Dermis blood vessel endothelial cell (primary cell): ENCODE results near the gene INIP. TPM values are rescaled to one million over a fixed set of nuclear protein-coding genes. Genes with fewer than 3 reads are reported as not detected.

ENCODE experiments used
- DNase-seq: peaks from one replicate; pipeline ENCODE4 v3.0.0; 2010
- total RNA-seq: library from RNA; depleted of rRNA; stranded (reverse); fragments of >200 nt; gene quantifications from 2 replicates; pipeline ENCODE4 v1.2.3, GENCODE V29; 2014

The INIP gene
- 25.5 and 26.5 TPM in 2 replicates for total RNA-seq

GRCh38 chr9:112717661-112718331 lies at the start of gene INIP:
Gene INIP (minus strand): TSS chr9:112718117. CDS start chr9:112716485, 1,632 bp downstream.
- DNase-seq = peak; percentile 97

DNA sequence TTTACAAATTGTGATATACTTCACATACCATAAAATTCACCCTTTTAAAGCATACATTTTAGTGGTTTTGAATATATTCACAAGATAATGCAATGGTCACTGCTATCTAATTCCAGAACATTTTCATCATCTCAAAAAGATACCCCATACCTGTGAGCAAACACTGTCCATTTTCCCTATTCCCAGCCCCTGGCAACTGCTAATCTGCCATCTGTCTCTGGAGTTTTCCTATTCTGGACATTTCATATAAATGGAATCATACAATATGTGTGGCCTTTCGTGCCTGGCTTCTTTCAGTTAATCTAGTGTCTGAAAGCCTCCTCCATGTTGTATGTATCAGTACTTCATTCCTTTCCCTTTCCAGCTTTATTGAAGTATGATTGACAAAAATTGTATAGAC lies 47.4 kb upstream of the INIP start:
- DNase-seq = no peak

- DNase-seq = no peak
These were observed 46.9 kb upstream of the INIP start for GRCh38 chr9:112764837-112765236.

GRCh38 chr9:112764344-112764743 lies 46.4 kb upstream of the INIP start:
- no peak for DNase-seq

- DNase-seq = no peak
These were observed 45.0 kb upstream of the INIP start for GRCh38 chr9:112762726-112763518.

GRCh38 chr9:112761912-112762655 lies 44.2 kb upstream of the INIP start:
- DNase-seq = no peak

DNA sequence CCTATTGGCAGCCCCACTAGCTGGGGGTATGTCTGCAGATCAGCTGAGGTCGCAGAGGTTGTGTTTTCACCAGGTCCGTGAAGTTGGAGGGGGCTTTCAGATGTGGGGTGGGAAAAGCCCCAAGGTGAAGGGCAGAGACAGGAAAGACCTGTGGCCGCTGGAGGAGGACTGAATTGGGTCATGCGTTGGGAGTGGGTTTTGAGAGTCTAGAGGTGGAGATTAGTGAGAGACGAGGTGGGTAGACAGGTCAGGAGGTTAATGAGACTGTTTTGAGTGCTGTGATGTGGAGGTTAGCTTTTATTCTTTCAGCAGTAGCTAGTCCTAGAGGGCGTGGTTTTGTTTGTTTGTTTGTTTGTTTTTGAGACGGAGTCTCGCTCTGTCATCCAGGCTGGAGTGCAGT lies 42.9 kb upstream of the INIP start:
- no peak for DNase-seq

DNA sequence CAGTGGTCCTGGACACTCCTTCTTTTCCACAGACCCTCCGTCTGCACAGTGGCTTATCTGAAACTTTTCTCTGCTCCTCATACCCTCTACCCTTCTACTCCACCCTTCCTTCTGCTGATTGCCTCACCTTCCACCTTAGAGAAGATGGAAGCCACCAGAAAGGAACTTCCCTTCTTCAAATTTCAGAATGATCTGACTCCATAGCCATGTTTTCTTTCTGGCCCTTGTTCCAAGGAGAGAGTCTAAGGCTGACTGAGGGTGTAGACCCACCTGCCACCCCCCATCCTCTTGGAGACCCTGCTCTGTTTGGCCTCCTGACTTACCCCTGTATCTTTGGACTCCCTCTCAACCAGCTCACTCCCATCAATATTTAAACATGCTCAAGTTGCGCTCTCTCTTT lies 40.0 kb upstream of the INIP start:
- no peak for DNase-seq

- DNase-seq = no peak
These were observed 39.5 kb upstream of the INIP start for GRCh38 chr9:112757282-112757883.

DNA sequence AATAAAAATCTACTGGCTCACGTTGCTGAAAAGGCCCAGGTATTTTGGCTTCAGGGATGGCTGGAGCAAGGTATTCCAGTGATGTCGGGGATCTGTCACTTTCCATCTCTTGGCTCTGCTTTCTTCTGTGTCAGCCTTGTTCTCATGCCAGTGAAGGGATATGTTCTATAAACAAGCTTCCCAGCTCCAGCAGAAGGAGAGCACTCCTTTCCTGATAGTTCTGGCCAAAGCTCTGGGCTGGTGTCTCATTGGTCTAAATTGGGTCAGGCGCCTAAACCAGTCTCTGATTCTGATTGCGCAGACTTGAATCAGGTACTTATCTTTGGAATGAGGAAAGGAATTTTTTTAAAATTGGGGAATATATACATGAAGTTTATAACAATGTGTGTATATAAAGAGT lies 37.8 kb upstream of the INIP start:
- no peak for DNase-seq

GRCh38 chr9:112755016-112755427 lies 37.1 kb upstream of the INIP start:
- DNase-seq = no peak

DNA sequence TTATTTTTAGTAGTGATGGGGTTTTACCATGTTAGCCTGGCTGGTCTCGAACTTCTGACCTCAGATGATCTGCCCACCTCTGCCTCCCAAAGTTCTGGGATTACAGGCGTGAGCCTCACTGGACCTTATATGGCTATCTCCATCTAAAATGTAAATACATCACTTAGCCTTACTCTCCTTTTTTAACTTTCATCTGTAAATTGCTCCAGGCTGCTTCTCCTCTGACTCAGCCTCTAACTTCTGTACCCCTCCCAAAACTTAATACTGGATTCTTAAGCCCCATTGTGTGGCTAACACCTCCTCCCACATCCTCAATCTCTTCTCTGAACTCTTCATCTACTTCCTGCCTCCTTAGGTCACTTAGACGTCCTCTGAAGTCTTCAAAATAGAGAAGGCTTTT lies 36.7 kb upstream of the INIP start:
- DNase-seq = no peak

DNA sequence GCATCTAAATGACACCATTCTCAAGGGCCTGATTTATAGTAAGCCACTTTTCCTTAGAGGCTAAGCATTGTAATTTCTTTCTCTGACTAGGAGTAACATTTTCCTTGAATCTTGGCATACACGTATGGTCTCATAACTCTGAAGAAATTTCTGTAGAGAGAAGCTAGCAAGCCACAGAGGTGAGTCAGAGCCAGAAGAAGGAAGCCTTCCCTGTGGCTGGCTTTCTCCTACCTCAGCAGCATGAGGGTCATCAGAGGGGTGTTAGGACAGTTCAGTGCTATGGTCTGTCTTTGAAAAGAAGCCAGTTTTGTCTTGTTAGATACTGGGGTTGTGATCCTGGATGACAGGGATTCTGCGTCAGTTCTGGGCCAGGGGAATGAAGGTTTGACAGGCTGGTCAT lies 35.8 kb upstream of the INIP start:
- peak; percentile 12 for DNase-seq

GRCh38 chr9:112752334-112753125 lies 34.6 kb upstream of the INIP start:
- no peak for DNase-seq

GRCh38 chr9:112751056-112751795 lies 33.3 kb upstream of the INIP start:
- DNase-seq = peak; percentile 56

DNA sequence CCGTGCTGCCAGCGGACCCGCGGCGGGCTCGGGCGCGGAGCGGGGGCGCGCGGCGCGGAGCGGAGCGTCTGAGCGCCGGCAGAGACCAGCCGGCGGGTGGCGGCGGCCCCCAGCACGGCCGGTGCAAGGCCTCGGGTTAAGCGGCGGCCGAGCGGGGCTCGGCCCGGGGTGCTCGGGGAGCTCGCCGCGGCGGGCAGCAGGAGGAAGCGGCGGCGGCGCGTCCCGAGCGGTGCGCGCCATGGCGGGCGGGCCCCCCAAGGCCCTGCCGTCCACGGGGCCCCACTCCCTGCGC lies 32.8 kb upstream of the INIP start:
- no peak for DNase-seq

- DNase-seq = peak; percentile 76
These were observed 32.3 kb upstream of the INIP start, which contains the start of gene SNX30 for GRCh38 chr9:112750016-112750763. Gene SNX30 (plus strand): TSS chr9:112750760. CDS start chr9:112751002, 242 bp downstream.

- DNase-seq = no peak
These were observed 29.2 kb upstream of the INIP start for GRCh38 chr9:112747094-112747493.

- DNase-seq = no peak
These were observed 26.3 kb upstream of the INIP start for GRCh38 chr9:112744177-112744576.

DNA sequence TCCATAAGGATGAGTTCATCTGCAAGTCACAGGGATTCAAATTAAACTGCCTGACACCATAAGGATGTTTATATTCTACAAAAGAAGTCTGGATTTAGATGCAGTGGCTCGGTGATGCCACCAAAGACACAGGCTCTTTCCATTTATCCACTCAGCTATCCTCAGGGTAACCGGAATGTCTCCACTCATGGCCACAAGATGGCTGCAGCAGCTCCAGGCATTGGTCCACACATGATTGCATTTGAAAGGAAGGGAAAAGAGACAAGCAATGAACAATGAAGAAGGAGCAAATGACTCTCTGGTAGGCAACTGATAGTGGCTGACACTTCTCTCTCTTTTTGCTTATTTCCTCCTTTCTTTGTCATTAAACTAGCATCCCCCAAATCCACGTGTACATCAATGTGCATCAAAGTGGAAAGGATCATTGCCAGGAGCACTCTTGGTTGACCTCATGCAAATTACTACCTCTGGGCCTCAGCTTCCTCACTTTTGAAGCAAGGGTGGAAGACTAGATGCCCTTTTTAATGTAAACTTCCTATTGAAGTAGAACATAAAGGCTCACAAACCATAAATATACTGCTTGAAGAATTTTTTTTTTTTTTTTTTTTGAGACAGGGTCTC lies 25.4 kb upstream of the INIP start:
- DNase-seq = no peak
